ENCODE measurements around the gene SLC1A4.

SLC1A4 gene

DNA sequence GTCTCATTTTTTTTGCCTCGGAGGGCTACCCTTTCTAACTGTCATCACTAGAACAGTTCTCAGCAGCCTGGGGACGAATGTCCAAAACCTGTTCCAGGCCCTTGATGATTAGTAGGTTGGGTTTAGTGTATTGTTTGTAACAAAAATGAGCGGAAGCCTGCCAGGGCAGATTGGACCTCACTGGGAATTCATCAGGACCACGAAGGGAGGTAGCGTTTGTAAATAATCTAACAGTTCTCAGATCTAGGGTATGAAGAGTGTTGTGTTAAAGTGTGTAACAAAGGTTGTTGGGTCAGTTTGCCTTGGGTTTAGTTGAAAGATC is 67.8 kb downstream of the SLC1A4 start:
- Mint-ChIP-seq H3K4me3 (peak overlapping the region; percentile 79), H3K27me3 (no peaks in the 10 kb centered on the region), H3K4me1 (peaks cover 59% of the 10 kb centered on the region), H3K36me3 (ENCODE audit: insufficient read depth) (peaks cover 14% of the 10 kb centered on the region), H3K9me3 (no peaks in the 10 kb centered on the region), H3K27ac (ENCODE audit: low read depth) (peak overlapping the region; percentile 11)
- no peak for ATAC-seq (replicated peaks; ENCODE audit: extremely low read depth, poor library complexity, severe bottlenecking)
- DNase-seq (ENCODE audit: low spot score in 2 of 2) = no peak

DNA sequence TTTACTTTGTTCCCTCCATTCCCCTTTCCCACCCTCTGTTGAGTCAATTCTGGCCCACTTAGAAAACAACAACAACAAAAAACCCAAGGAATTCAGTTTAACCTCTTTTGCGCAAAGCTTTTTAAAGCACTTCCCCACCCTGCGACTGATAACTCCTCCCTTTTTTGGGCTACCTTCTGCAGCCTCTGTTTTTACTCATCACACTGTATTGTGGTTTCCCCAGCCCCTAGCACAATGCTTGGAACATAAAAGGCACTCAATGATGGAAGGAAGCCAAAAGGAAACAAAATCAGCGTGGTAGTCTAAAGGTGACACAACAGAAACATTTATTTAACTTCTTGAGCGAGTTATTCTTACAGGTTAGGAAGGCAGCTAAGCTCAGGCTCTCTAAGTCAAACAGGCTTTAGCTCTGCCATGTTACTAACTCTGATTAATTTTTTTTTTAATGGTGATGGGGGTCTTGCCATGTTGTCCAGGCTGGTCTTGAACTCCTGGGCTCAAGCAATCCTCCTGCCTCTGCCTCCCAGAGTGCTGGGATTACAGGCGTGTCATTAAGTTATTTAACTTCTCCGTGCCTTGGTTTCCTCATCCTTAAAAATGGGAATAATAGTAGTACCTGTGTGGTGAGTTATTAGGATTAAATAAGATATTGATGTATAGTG is 68.3 kb downstream of the SLC1A4 start:
- DNase-seq (ENCODE audit: low spot score in 2 of 2) (peak in 1 of 2 donors; percentile 63), ATAC-seq (replicated peaks; ENCODE audit: extremely low read depth, poor library complexity, severe bottlenecking) (peak; percentile 50)
- Mint-ChIP-seq H3K4me3 (peak overlapping the region; percentile 79), H3K27me3 (no peaks in the 10 kb centered on the region), H3K36me3 (ENCODE audit: insufficient read depth) (peaks cover 14% of the 10 kb centered on the region), H3K9me3 (no peaks in the 10 kb centered on the region), H3K4me1 (peaks cover 59% of the 10 kb centered on the region), H3K27ac (ENCODE audit: low read depth) (peak overlapping the region; percentile 11)

DNA sequence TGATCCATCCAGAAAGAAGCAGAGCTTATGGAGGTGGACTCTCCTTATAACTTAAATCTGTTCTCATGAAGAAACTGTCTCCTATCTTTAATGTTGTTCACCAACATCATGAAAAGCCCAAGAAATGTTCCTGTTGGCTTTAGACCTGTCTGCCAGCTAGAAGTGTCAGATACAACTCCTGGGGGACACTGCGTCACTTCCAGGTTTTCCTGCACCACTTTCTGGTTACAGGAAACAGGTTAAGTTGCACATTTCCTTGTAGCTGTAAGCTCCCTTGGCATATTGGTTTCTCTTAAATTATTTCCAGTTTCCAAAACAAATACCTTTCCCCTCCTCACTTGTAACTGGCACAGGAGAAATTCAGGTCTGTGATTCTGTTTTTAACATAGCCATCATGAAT is 69.9 kb downstream of the SLC1A4 start:
- Mint-ChIP-seq H3K27ac (ENCODE audit: low read depth) (peak overlapping the region; percentile 65), H3K9me3 (no peaks in the 10 kb centered on the region), H3K4me1 (peaks cover 57% of the 10 kb centered on the region), H3K36me3 (ENCODE audit: insufficient read depth) (peaks cover 15% of the 10 kb centered on the region), H3K4me3 (no peak overlapping the region), H3K27me3 (no peaks in the 10 kb centered on the region)
- ATAC-seq (replicated peaks; ENCODE audit: extremely low read depth, poor library complexity, severe bottlenecking) (no peak), DNase-seq (ENCODE audit: low spot score in 2 of 2) (no peak)

DNA sequence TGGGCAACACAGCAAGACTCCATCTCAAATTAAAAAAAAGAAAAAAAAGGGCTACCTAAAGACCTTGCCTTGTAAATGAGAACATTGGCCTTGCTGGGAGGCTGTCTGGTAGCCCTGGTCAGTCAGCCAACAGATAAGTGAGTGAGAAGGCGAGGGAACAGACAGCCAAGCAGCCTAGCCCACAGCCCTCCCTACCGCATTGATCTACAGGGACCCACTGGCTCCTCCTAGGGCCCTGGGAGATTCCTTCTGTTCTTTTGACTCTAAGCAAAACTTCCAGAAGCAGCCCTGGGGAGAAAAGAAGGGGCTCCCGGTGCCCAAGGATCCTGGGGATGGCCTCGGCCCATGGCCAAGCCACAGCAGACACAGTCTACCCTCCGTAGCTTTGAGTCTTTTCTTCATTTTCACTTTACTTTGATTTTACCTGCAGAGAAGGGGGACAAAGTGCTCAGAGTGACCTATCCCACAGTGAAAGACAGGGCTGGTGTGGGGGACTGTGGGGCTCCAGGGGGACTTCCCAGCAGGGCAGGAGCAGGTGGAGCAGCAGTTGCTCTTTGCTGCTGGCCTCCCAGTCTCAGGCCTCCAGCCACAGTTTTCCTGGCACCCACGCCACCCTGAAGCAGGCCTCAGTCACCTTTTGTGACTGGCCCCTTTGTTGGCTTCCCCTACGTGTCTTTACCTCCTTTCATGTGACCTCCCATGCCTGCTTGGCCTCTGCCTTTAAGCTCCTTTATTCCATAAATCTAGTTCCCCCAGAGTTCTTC is 72.1 kb downstream of the SLC1A4 start:
- Mint-ChIP-seq H3K36me3 (ENCODE audit: insufficient read depth) (peaks cover 8% of the 10 kb centered on the region), H3K4me1 (peaks cover 56% of the 10 kb centered on the region), H3K9me3 (no peaks in the 10 kb centered on the region), H3K27me3 (no peaks in the 10 kb centered on the region), H3K4me3 (no peak overlapping the region), H3K27ac (ENCODE audit: low read depth) (no peak overlapping the region)
- ATAC-seq (replicated peaks; ENCODE audit: extremely low read depth, poor library complexity, severe bottlenecking) = no peak
- DNase-seq (ENCODE audit: low spot score in 2 of 2) = no peak

DNA sequence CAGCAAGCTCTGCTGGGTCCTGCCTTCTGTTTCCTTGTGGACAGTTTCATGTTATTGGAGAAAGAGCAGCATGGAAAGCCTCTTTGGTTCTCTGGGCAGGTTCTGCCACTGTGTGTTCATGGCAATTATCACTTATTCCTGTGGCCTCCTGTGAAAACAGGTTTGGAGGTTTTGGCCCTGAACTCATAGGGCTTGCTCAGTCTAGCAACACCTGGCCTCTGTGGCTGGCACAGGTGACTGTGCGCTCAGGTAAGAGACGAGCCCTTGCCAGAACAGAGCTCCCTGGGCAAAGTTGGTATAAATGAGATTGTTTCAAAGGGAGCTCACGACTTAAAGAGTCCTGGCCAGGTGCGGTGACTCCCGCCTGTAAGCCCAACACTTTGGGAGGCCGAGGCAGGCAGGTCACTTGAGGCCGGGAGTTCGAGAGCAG is 72.7 kb downstream of the SLC1A4 start:
- H3K27me3 Mint-ChIP-seq = no peaks in the 10 kb centered on the region
- H3K27ac Mint-ChIP-seq (ENCODE audit: low read depth) = no peak overlapping the region
- H3K4me1 Mint-ChIP-seq = peaks cover 54% of the 10 kb centered on the region
- no peak overlapping the region for H3K4me3 Mint-ChIP-seq
- ATAC-seq (replicated peaks; ENCODE audit: extremely low read depth, poor library complexity, severe bottlenecking) = no peak
- H3K36me3 Mint-ChIP-seq (ENCODE audit: insufficient read depth) = peaks cover 11% of the 10 kb centered on the region
- no peak for DNase-seq (ENCODE audit: low spot score in 2 of 2)
- no peaks in the 10 kb centered on the region for H3K9me3 Mint-ChIP-seq

DNA sequence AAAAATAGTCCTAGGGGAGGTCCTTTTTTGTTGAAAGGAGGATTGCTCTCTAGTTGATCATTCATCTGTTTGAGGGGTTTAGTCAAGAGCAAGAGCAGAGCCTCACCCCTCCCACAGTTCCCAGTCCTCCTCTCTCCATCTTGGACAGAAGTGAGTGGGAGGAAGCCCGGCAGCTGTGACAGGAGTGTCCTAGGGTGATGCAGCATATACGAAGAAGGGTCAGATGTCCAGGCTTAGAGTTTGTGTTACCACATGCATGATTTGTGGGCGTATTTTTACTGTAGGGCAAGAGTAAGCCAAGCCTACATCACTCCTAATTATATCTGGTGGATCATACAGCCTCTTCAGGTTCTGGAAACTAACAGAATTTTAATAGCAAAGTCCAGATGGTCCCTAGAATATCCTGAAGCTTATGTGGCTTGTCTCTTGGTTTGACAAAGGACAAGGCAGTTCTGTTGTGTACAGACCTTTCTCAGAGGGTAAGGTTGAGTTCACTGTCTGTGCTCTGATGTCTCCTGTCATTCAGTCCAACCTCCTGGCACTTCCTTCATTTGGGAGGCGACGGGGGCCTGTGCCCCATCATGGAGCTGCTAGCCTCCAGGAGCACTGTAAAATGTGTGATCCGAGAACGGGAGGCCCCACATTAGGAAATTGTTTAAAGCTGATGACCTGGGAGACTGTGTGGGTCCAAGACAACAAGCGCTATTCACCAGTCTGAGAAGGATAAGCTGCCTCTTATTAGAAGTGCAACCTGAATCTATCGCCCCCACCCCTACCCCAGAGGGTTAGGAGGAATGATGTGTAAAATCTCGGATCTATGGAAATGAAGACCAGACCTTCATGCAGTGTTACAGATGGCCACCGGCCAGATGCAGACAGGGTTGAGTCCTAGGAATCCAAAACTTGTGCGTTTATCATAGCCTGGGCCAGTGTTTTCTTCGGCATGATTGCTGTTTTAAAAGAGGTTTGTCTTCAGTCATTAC is 73.9 kb downstream of the SLC1A4 start:
- Mint-ChIP-seq H3K36me3 (ENCODE audit: insufficient read depth) (peaks cover 9% of the 10 kb centered on the region), H3K9me3 (no peaks in the 10 kb centered on the region), H3K4me1 (peaks cover 52% of the 10 kb centered on the region), H3K27ac (ENCODE audit: low read depth) (no peak overlapping the region), H3K27me3 (no peaks in the 10 kb centered on the region), H3K4me3 (no peak overlapping the region)
- no peak for DNase-seq (ENCODE audit: low spot score in 2 of 2)
- ATAC-seq (replicated peaks; ENCODE audit: extremely low read depth, poor library complexity, severe bottlenecking) = no peak

DNA sequence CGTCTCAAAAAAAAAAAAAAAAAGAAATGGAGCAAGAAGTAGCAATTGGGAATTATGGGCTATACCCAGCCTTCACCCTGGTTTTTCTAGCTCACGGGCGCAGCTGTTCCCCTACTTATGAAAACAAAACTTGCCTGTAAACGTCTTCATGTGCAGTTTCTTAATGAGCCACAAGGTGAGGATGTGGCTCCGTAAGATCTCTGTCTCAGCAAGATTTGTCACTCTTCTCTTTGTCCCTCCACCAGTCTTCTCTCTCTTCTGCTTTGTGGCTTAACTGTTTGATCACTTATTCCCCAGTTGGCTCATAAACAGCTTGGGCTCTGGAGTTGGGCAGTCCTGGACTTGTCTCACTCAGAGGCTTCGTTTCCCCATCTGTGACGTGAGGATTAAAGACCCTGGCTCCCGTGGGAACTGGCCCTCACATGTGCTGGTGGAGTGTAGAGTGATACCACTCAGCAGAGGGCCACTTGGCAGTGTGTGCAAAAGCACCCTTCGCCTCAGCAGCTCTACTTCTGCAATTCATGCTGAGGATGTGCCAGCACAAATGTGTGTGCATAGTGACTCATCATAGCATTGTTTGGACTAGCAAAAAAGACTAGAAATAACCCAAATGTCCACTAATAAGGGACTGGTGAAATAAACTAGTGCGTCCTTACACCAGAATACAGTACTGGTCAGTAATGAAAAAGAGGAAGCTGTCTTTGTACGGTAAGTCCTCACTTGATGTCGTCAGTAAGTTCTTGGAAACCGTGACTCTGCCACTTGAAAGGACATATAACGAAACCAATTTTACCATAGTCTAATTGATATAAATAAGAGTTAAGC is 75.7 kb downstream of the SLC1A4 start:
- Mint-ChIP-seq H3K27me3 (no peaks in the 10 kb centered on the region), H3K4me1 (peaks cover 44% of the 10 kb centered on the region)

DNA sequence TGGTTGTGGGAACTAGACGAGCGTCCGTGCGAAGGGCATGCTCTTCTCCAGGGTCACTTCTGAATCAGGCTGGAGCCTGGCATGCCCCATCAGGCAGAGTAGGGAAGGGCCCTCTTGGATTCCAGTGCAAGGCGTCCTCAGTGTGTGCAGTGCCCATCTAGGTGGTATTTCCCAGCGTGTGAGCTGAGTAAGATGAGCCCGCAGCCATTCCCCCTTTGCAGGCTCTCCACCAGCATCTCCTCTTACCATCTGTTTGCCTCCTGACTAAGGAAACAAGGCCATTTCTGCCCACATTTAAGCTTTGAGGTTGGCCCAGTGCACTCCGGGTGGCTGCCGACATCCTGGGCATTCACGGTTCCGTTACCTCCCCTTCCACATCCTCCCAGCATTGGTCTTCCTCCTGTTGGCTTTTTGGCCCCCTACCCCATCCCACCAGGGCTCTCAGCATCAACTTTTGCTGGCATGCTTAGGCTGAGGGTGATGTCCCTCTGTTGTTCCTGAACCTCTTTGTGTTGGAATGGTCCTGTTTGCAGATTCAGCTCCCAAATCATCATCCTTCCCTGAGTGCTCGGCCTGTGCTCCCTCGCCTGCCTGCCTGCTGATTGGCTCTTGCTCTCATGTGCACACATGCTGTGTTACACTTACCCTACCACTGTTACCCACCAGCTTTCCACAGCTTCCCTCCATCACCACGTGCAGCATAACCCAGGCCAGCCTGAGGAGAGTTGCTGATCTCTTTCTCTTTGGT is 78.8 kb downstream of the SLC1A4 start:
- peak overlapping the region; percentile 22 for H3K27ac Mint-ChIP-seq (ENCODE audit: low read depth)
- H3K36me3 Mint-ChIP-seq (ENCODE audit: insufficient read depth) = peaks cover 23% of the 10 kb centered on the region
- ATAC-seq (replicated peaks; ENCODE audit: extremely low read depth, poor library complexity, severe bottlenecking) (no peak), DNase-seq (ENCODE audit: low spot score in 2 of 2) (no peak)
- H3K4me3 Mint-ChIP-seq = no peak overlapping the region
- peaks cover 39% of the 10 kb centered on the region for H3K4me1 Mint-ChIP-seq
- H3K27me3 Mint-ChIP-seq = no peaks in the 10 kb centered on the region
- no peaks in the 10 kb centered on the region for H3K9me3 Mint-ChIP-seq

More for the DNA sequence above, 75.7 kb downstream of the SLC1A4 start:
- Mint-ChIP-seq H3K27ac (ENCODE audit: low read depth) (peak overlapping the region; percentile 66), H3K4me3 (no peak overlapping the region), H3K9me3 (no peaks in the 10 kb centered on the region), H3K36me3 (ENCODE audit: insufficient read depth) (peaks cover 10% of the 10 kb centered on the region)
- peak; percentile 72 for ATAC-seq (replicated peaks; ENCODE audit: extremely low read depth, poor library complexity, severe bottlenecking)
- peak in 1 of 2 donors; percentile 36 for DNase-seq (ENCODE audit: low spot score in 2 of 2)

DNA sequence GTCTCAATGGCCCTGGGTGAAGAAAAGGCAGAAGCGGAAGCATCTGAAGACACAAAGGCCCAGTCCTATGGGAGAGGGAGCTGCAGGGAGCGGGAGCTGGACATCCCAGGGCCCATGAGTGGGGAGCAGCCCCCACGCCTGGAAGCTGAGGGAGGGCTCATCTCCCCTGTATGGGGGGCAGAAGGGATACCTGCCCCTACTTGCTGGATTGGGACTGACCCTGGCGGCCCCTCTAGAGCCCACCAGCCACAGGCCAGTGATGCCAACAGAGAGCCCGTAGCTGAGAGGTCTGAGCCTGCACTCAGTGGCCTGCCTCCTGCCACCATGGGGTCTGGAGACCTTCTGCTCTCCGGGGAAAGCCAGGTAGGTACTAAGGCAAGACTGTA is 80.2 kb downstream of the SLC1A4 start:
- ATAC-seq (replicated peaks; ENCODE audit: extremely low read depth, poor library complexity, severe bottlenecking) (no peak), DNase-seq (ENCODE audit: low spot score in 2 of 2) (no peak)
- H3K27me3 Mint-ChIP-seq = no peaks in the 10 kb centered on the region
- H3K27ac Mint-ChIP-seq (ENCODE audit: low read depth) = peak overlapping the region; percentile 80
- H3K4me3 Mint-ChIP-seq = no peak overlapping the region
- peaks cover 28% of the 10 kb centered on the region for H3K36me3 Mint-ChIP-seq (ENCODE audit: insufficient read depth)
- no peaks in the 10 kb centered on the region for H3K9me3 Mint-ChIP-seq
- H3K4me1 Mint-ChIP-seq = peaks cover 28% of the 10 kb centered on the region

DNA sequence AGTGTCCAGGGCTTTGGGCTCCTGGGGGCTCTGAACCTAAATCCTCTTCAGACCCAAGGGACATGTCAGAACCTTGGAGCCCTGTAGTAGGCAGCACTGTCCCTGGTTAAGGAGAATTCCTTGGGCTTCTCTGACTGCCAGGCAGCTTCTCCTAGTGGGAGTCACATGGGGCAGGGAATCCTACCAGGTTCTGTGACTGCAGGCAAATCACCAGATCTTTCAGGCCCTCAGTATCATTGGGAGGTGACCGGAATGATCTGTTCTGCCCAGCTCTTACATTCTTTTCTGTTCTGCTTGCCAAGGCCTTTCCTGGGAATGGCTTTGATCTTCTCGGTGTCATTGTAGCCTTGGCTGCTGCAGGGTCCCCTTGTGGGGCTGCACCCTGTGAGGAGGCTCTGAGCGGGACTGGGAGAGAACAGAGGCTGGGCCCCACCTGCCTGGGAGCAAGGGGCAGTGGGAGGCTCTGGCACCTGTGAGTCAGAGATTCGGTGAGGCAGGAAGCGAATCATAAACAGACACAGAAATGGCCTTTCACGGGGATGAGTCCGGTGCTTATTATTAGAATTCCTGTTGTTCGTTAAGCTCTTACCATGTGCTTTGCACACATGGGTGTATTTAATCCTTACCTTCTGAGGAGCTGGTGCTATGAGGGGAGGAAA is 81.1 kb downstream of the SLC1A4 start:
- Mint-ChIP-seq H3K4me3 (no peak overlapping the region), H3K27ac (ENCODE audit: low read depth) (peak overlapping the region; percentile 80), H3K36me3 (ENCODE audit: insufficient read depth) (peaks cover 31% of the 10 kb centered on the region), H3K27me3 (no peaks in the 10 kb centered on the region), H3K4me1 (peaks cover 22% of the 10 kb centered on the region), H3K9me3 (no peaks in the 10 kb centered on the region)
- no peak for DNase-seq (ENCODE audit: low spot score in 2 of 2)
- ATAC-seq (replicated peaks; ENCODE audit: extremely low read depth, poor library complexity, severe bottlenecking) = no peak

DNA sequence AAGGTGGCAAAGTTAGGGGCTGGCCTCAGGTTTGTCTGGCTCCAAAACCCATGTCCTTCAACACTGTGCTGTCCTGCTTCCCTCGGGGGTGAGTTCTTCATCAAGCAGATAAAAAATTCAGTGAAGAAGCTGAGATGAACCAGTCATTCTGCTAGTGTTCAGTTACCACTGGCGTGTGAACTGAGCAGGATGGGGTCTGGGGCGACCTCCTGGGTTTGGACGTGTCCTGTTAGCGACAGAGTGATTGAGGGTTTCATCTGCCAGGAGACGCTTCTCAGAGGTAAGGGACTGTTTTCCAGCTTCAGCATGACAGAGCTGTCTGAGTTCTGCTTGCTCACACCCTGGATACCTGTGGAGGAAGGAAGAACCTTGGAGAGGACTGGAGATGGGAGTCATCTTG is 81.7 kb downstream of the SLC1A4 start:
- no peaks in the 10 kb centered on the region for H3K9me3 Mint-ChIP-seq
- DNase-seq (ENCODE audit: low spot score in 2 of 2) = no peak
- no peaks in the 10 kb centered on the region for H3K27me3 Mint-ChIP-seq
- no peak for ATAC-seq (replicated peaks; ENCODE audit: extremely low read depth, poor library complexity, severe bottlenecking)
- no peak overlapping the region for H3K4me3 Mint-ChIP-seq
- peak overlapping the region; percentile 80 for H3K27ac Mint-ChIP-seq (ENCODE audit: low read depth)
- peaks cover 22% of the 10 kb centered on the region for H3K4me1 Mint-ChIP-seq
- H3K36me3 Mint-ChIP-seq (ENCODE audit: insufficient read depth) = peaks cover 33% of the 10 kb centered on the region

Measured in central memory CD8-positive, alpha-beta T cell (primary cell).